HepG2 (cell line): ENCODE results near the gene GLYATL3.

ENCODE experiments used
- BCL6 ChIP-seq: IDR thresholded peaks from 2 replicates; pipeline ENCODE4 v1.6.1; 2016; ENCODE audit warnings: missing genetic modification reagents, missing compliant biosample characterization
- BRCA1 ChIP-seq: sonication (generic); formaldehyde crosslinking; IDR thresholded peaks from 2 replicates; pipeline ENCODE4 v1.4.0; 2020; ENCODE audit warnings: missing genetic modification reagents
- CCAR2 ChIP-seq: fragments of 200-400 bp; formaldehyde crosslinking; optimal IDR thresholded peaks from 2 replicates; pipeline ENCODE3; 2018; ENCODE audit warnings: low read depth, mild to moderate bottlenecking, low read length, moderate library complexity
- CREM ChIP-seq, 2 experiments: sonication (generic) in 1 of 2; formaldehyde crosslinking in 1 of 2; IDR thresholded peaks; 2 replicates each; pipeline versions ENCODE4 v1.4.0 to v1.6.1; 2016 to 2020; ENCODE audit warnings: antibody characterized with exemption in 1 of 2, mild to moderate bottlenecking in 1 of 2, missing genetic modification reagents in 1 of 2
- E2F1 ChIP-seq: sonication (generic); formaldehyde crosslinking; IDR thresholded peaks from 2 replicates; pipeline ENCODE4 v1.5.0; 2020; ENCODE audit warnings: missing genetic modification reagents
- GZF1 ChIP-seq: sonication (generic); formaldehyde crosslinking; IDR thresholded peaks from 2 replicates; pipeline ENCODE4 v1.5.1; 2020; ENCODE audit warnings: mild to moderate bottlenecking, missing genetic modification reagents
- POLR2A ChIP-seq, 2 experiments: IDR thresholded peaks; 2 replicates each; pipeline ENCODE4 v1.6.1; 2011; ENCODE audit warnings: low read depth in 2 of 2, low read length in 2 of 2, mild to moderate bottlenecking in 1 of 2, moderate library complexity in 1 of 2; ENCODE audit not compliant: insufficient read depth in 1 of 2
- TAF1 ChIP-seq: sonication (generic); formaldehyde crosslinking; IDR thresholded peaks from 2 replicates; pipeline ENCODE4 v1.4.0; 2020; ENCODE audit warnings: missing genetic modification reagents
- ZNF563 ChIP-seq: sonication (generic); formaldehyde crosslinking; IDR thresholded peaks from 2 replicates; pipeline ENCODE4 v1.8.0; 2022; ENCODE audit warnings: mild to moderate bottlenecking, moderate library complexity, missing genetic modification reagents

GRCh38 chr6:49523901-49524300 lies 24.2 kb downstream of the GLYATL3 start:
- TF ChIP-seq POLR2A (IDR thresholded peaks at IDR 0.05; ENCODE audit: insufficient read depth in 1 of 2, low read depth in 2 of 2, low read length in 2 of 2) (no peak), BCL6 (CRISPR knock-in tag) (no peak), CCAR2 (no peak), BRCA1 (CRISPR knock-in tag) (no peak), TAF1 (CRISPR knock-in tag) (no peak), ZNF563 (no peak), GZF1 (CRISPR knock-in tag) (no peak), E2F1 (CRISPR knock-in tag) (no peak), CREM (IDR thresholded peaks at IDR 0.05) (no peak), CREM (CRISPR knock-in tag; IDR thresholded peaks at IDR 0.05) (no peak)
